Measurements from ENCODE around the gene BSG.

Gene BSG

DNA sequence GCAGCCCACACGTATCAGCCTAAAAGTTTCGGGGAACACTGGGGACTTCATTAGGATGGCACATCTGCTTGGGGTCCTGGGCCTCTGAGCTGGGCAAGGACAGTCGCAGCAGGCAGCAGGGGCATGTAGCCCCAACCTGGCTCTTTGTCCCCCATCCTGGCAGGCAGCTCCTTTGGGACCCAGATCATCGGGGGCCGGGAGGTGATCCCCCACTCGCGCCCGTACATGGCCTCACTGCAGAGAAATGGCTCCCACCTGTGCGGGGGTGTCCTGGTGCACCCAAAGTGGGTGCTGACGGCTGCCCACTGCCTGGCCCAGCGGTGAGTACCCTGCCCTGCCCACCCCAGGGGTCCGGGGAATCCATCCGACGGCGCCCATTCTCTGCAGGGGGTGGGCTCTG, 25.3 kb upstream of the BSG start:
- POLR2A ChIA-PET, result interaction anchor here (1.2 kb wide), 1 partner anchor 9 kb away, joined by 3 read pairs; no protein-coding TSS in a partner anchor
- Histone ChIP-seq H3K36me3 (ENCODE audit: control insufficient read depth in 2 of 2, insufficient read depth in 1 of 2, low read length in 2 of 2) (peaks cover 0 to 5% of the 10 kb centered on the region in 2 experiments; a peak in 1 of 3 replicates), H3K4me1 (ENCODE audit: control insufficient read depth, insufficient read depth, low read length) (no peaks in the 10 kb centered on the region), H3K4me3 (ENCODE audit: low read depth, low read length) (no peak overlapping the region), H3K9me3 (ENCODE audit: control insufficient read depth, insufficient read depth, low read depth, low read length) (no peaks in the 10 kb centered on the region), H3K27ac (ENCODE audit: extremely low read depth, low read depth, low read length) (no peak overlapping the region)
- CTCF ChIA-PET, result no interaction called here
- TF ChIP-seq ZNF214 (tag by site-specific recombination; IDR thresholded peaks at IDR 0.05; ENCODE audit: borderline replicate concordance) (no peak), ZNF174 (tag by site-specific recombination; IDR thresholded peaks at IDR 0.05) (no peak), ZFP3 (tag by site-specific recombination; IDR thresholded peaks at IDR 0.05; ENCODE audit: low read depth) (no peak), ZNF114 (tag by site-specific recombination; IDR thresholded peaks at IDR 0.05) (no peak), ZBTB17 (tag by site-specific recombination; IDR thresholded peaks at IDR 0.05) (no peak), ZNF169 (tag by site-specific recombination; IDR thresholded peaks at IDR 0.05) (no peak), ZNF792 (tag by site-specific recombination; IDR thresholded peaks at IDR 0.05) (no peak), ZNF473 (tag by site-specific recombination; IDR thresholded peaks at IDR 0.05) (no peak), ZNF549 (tag by site-specific recombination; IDR thresholded peaks at IDR 0.05) (no peak), ZNF660 (tag by site-specific recombination; IDR thresholded peaks at IDR 0.05) (no peak), ZNF629 (tag by site-specific recombination; IDR thresholded peaks at IDR 0.05) (no peak), GFI1B (tag by site-specific recombination; IDR thresholded peaks at IDR 0.05) (no peak), SP2 (tag by site-specific recombination; IDR thresholded peaks at IDR 0.05) (no peak), ZNF23 (tag by site-specific recombination; IDR thresholded peaks at IDR 0.05; ENCODE audit: borderline replicate concordance) (no peak), HOXA7 (CRISPR knock-in tag; IDR thresholded peaks at IDR 0.05; ENCODE audit: borderline replicate concordance) (no peak)
- TF ChIP-seq, protein P1, sequence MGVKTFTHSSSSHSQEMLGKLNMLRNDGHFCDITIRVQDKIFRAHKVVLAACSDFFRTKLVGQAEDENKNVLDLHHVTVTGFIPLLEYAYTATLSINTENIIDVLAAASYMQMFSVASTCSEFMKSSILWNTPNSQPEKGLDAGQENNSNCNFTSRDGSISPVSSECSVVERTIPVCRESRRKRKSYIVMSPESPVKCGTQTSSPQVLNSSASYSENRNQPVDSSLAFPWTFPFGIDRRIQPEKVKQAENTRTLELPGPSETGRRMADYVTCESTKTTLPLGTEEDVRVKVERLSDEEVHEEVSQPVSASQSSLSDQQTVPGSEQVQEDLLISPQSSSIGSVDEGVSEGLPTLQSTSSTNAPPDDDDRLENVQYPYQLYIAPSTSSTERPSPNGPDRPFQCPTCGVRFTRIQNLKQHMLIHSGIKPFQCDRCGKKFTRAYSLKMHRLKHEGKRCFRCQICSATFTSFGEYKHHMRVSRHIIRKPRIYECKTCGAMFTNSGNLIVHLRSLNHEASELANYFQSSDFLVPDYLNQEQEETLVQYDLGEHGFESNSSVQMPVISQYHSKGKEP (tag by site-specific recombination; IDR thresholded peaks at IDR 0.05), result no peak
- TF ChIP-seq, protein P2, sequence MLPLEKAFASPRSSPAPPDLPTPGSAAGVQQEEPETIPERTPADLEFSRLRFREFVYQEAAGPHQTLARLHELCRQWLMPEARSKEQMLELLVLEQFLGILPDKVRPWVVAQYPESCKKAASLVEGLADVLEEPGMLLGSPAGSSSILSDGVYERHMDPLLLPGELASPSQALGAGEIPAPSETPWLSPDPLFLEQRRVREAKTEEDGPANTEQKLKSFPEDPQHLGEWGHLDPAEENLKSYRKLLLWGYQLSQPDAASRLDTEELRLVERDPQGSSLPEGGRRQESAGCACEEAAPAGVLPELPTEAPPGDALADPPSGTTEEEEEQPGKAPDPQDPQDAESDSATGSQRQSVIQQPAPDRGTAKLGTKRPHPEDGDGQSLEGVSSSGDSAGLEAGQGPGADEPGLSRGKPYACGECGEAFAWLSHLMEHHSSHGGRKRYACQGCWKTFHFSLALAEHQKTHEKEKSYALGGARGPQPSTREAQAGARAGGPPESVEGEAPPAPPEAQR (tag by site-specific recombination; IDR thresholded peaks at IDR 0.05), result no peak
- TF ChIP-seq, protein P3, sequence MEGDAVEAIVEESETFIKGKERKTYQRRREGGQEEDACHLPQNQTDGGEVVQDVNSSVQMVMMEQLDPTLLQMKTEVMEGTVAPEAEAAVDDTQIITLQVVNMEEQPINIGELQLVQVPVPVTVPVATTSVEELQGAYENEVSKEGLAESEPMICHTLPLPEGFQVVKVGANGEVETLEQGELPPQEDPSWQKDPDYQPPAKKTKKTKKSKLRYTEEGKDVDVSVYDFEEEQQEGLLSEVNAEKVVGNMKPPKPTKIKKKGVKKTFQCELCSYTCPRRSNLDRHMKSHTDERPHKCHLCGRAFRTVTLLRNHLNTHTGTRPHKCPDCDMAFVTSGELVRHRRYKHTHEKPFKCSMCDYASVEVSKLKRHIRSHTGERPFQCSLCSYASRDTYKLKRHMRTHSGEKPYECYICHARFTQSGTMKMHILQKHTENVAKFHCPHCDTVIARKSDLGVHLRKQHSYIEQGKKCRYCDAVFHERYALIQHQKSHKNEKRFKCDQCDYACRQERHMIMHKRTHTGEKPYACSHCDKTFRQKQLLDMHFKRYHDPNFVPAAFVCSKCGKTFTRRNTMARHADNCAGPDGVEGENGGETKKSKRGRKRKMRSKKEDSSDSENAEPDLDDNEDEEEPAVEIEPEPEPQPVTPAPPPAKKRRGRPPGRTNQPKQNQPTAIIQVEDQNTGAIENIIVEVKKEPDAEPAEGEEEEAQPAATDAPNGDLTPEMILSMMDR (tag by site-specific recombination; IDR thresholded peaks at IDR 0.05), result no peak
- TF ChIP-seq, protein P4, sequence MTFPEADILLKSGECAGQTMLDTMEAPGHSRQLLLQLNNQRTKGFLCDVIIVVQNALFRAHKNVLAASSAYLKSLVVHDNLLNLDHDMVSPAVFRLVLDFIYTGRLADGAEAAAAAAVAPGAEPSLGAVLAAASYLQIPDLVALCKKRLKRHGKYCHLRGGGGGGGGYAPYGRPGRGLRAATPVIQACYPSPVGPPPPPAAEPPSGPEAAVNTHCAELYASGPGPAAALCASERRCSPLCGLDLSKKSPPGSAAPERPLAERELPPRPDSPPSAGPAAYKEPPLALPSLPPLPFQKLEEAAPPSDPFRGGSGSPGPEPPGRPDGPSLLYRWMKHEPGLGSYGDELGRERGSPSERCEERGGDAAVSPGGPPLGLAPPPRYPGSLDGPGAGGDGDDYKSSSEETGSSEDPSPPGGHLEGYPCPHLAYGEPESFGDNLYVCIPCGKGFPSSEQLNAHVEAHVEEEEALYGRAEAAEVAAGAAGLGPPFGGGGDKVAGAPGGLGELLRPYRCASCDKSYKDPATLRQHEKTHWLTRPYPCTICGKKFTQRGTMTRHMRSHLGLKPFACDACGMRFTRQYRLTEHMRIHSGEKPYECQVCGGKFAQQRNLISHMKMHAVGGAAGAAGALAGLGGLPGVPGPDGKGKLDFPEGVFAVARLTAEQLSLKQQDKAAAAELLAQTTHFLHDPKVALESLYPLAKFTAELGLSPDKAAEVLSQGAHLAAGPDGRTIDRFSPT (tag by site-specific recombination; IDR thresholded peaks at IDR 0.05), result no peak
